ENCODE data around the gene LRRC75A. TPM values are rescaled to one million over a fixed set of nuclear protein-coding genes. Genes with fewer than 3 reads are reported as not detected.

Gene LRRC75A
- total RNA-seq, 1 experiment from 2014 or later, result 10.1 TPM

DNA sequence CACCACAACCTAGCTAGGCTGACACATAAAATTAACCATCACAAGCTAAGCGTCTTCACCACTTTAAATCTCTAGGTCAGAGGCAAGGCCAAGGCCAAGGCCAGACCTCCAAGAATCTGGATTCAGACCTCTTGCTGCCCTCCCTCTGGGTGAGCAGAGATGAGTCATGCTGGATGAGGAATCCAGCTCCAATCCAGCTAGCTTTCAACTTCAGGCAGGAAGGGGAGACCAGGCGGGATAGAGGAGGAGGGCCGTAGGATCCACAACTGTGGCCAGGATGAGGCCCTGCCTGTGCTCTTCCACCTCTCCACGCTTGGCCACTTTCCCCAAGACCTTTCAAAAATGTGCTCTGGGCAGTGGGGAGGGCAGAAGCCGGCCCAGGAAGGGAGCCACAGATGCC is 14.7 kb downstream of the LRRC75A start:
- Mint-ChIP-seq H3K4me1 (peaks cover 44 to 46% of the 10 kb centered on the region in 2 experiments), H3K27me3 (ENCODE audit: low read depth) (no peaks in the 10 kb centered on the region), H3K27ac (peak overlapping the region; percentile 65 to 85 (median 70); a peak in 4 of 7 replicates), H3K4me3 (no peak overlapping the region), H3K36me3 (ENCODE audit: insufficient read depth in 1 of 3, low read depth in 3 of 3) (peaks cover 2 to 5% (median 4%) of the 10 kb centered on the region in 3 experiments; a peak in 2 of 7 replicates), H3K9me3 (no peaks in the 10 kb centered on the region)
- no peak overlapping the region for H3K23ac ChIP-seq (ENCODE audit: insufficient read length, low read depth, low read length)
- no peaks in the 10 kb centered on the region for H3K79me1 ChIP-seq (ENCODE audit: insufficient read depth, low read depth, low read length, poor library complexity, severe bottlenecking)
- peak; percentile 79 for DNase-seq
- H2BK20ac ChIP-seq (ENCODE audit: low read depth, low read length, poor library complexity, severe bottlenecking), result no peak overlapping the region
- WGBS (ENCODE audit: extremely low coverage, insufficient read length, low lambda C conversion rate), result no CpG with 5 or more reads among the region's 5 CpGs
- H3K4me2 ChIP-seq (ENCODE audit: insufficient read depth, insufficient read length, low read length), result no peak overlapping the region
- no peak overlapping the region for H3K56ac ChIP-seq (ENCODE audit: insufficient read length, low read depth, low read length)
- no peak overlapping the region for H4K5ac ChIP-seq (ENCODE audit: insufficient read length, low read depth, low read length)
- peaks cover 8% of the 10 kb centered on the region; the same call in 1 of the 2 replicates for H3K4me1 ChIP-seq (ENCODE audit: insufficient read depth, low read length)
- H3K79me2 ChIP-seq (ENCODE audit: insufficient read depth, low read length), result no peaks in the 10 kb centered on the region; the same call in 1 of the 2 replicates
- H4K8ac ChIP-seq (replicated peaks; ENCODE audit: insufficient read length, low read depth, low read length), result no peak overlapping the region
- H2BK15ac ChIP-seq (ENCODE audit: low read depth, low read length), result no peak overlapping the region
- H3K27me3 ChIP-seq (ENCODE audit: insufficient read depth, low read length), result no peaks in the 10 kb centered on the region
- no peak overlapping the region for H3K4ac ChIP-seq (ENCODE audit: low read depth, low read length)
- no peak overlapping the region for H3T11ph ChIP-seq (ENCODE audit: low read length)
- H3K9ac ChIP-seq (ENCODE audit: extremely low read depth, insufficient read length, low read length), result no peak overlapping the region
- H2BK5ac ChIP-seq (ENCODE audit: insufficient read length, low read length), result no peak overlapping the region
- H2BK120ac ChIP-seq (ENCODE audit: low read depth, low read length, poor library complexity, severe bottlenecking), result no peak overlapping the region
- no peak overlapping the region for H3K18ac ChIP-seq (ENCODE audit: insufficient read length, low read depth, low read length)
- H2BK12ac ChIP-seq (ENCODE audit: insufficient read length, low read depth, low read length), result no peak overlapping the region
- H2AFZ ChIP-seq (ENCODE audit: low read length), result no peak overlapping the region
- no peak overlapping the region for H3K14ac ChIP-seq (ENCODE audit: insufficient read depth, low read length)
- TF ChIP-seq, protein P1, sequence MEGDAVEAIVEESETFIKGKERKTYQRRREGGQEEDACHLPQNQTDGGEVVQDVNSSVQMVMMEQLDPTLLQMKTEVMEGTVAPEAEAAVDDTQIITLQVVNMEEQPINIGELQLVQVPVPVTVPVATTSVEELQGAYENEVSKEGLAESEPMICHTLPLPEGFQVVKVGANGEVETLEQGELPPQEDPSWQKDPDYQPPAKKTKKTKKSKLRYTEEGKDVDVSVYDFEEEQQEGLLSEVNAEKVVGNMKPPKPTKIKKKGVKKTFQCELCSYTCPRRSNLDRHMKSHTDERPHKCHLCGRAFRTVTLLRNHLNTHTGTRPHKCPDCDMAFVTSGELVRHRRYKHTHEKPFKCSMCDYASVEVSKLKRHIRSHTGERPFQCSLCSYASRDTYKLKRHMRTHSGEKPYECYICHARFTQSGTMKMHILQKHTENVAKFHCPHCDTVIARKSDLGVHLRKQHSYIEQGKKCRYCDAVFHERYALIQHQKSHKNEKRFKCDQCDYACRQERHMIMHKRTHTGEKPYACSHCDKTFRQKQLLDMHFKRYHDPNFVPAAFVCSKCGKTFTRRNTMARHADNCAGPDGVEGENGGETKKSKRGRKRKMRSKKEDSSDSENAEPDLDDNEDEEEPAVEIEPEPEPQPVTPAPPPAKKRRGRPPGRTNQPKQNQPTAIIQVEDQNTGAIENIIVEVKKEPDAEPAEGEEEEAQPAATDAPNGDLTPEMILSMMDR (conservative IDR thresholded peaks at IDR 0.05), result no peak
- no peaks in the 10 kb centered on the region for H4K20me1 ChIP-seq (ENCODE audit: control insufficient read depth, insufficient read depth, insufficient read length)
- no peak overlapping the region for H3K27ac ChIP-seq (ENCODE audit: insufficient read length, low read depth, low read length)
- H4K91ac ChIP-seq (ENCODE audit: insufficient read length, low read depth, low read length), result no peak overlapping the region
- no peaks in the 10 kb centered on the region for H3K23me2 ChIP-seq (ENCODE audit: insufficient read length, low read depth, low read length, poor library complexity, severe bottlenecking)
- no peaks in the 10 kb centered on the region for H3K9me3 ChIP-seq (ENCODE audit: control insufficient read depth, low read depth, low read length)
- no peak overlapping the region for H2AK5ac ChIP-seq (ENCODE audit: insufficient read length, low read length)
